MM.1S (cell line): Measurements from ENCODE around the gene DENND4B.

Experiments
- CTCF ChIP-seq: fragments of 300-600 bp; sonication (generic); IDR thresholded peaks from 2 replicates; pipeline ENCODE4 v1.5.1; 2016; ENCODE audit warnings: antibody characterized with exemption, low read length, mixed read lengths
- EZH2 ChIP-seq: fragments of 300-600 bp; sonication (generic); optimal IDR thresholded peaks from 2 replicates; pipeline ENCODE3; 2017; ENCODE audit warnings: low read depth, mild to moderate bottlenecking, antibody characterized with exemption, low read length, mixed read lengths
- EZH2phosphoT487 ChIP-seq: fragments of 300-600 bp; sonication (generic); IDR thresholded peaks from 2 replicates; pipeline ENCODE4 v1.6.1; 2018; ENCODE audit warnings: antibody characterized with exemption, low read length

- TF ChIP-seq CTCF (peak; percentile 61), EZH2 (no peak), EZH2phosphoT487 (no peak)
These were observed 20.8 kb upstream of the DENND4B start, which contains the start of gene CREB3L4 for GRCh38 chr1:153967107-153967999.
